Suppressor macrophage (primary cell): ENCODE results near the gene MBD3L3.
"Not testable (repeated sequence)": the region's sequence is repeated elsewhere in the genome, so short reads cannot be mapped to it uniquely, and the experiment has no call there.

Experiments used
- DNase-seq, 4 experiments: peaks; one replicate each; pipeline ENCODE4 v3.0.0-alpha.2; 2020 to 2022

The MBD3L3 gene

DNA sequence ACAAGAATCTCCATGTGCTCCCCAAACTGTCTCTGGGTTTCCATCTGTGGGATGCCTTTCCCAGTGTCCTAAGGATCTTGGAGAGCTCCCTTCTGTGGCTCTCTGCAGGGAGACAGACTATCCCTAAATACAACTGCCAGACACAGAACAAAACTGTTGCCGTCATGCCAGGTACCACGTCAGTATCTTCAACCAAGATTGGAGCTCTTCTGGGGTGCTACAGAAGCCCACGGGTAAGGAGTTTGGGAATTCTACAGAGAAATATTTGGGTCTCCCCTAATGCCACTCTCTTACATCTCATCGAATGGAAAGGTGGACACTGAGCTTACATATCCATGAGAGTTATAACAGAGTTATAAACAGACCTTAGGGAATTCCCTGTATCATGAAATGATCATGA is 4.9 kb upstream of the MBD3L3 start:
- no peak for DNase-seq

DNA sequence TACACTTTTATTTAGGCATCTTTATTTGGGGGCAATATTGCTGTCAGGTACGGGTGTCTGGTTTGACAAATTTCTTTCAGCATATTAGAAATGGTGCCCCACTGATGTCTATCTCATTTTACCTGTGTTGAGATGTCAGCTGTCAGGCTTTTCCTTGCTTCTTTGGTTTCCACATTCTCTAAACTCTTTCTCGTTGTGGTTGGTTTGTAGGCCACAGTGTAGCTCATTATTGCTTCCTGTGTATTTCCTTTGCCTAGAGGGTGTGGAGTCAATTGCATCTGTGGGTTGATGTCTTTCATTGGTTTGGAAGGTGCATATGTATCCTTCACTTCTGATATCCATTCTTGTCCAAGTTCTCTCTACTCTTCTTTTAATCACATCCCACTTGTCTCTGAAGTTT is 1.5 kb upstream of the MBD3L3 start:
- not testable (repeated sequence) for DNase-seq

GRCh38 chr19:7056371-7056770 is 2.1 kb downstream of the MBD3L3 start:
- not testable (repeated sequence) for DNase-seq

GRCh38 chr19:7055679-7056078 is 2.8 kb downstream of the MBD3L3 start:
- not testable (repeated sequence) for DNase-seq

- DNase-seq = not testable (repeated sequence)
These were observed 3.7 kb downstream of the MBD3L3 start for GRCh38 chr19:7054635-7055368.

GRCh38 chr19:7052896-7053295 is 5.6 kb downstream of the MBD3L3 start:
- not testable (repeated sequence) for DNase-seq

- not testable (repeated sequence) for DNase-seq
These were observed 7.1 kb downstream of the MBD3L3 start for GRCh38 chr19:7051421-7051820.

GRCh38 chr19:7049021-7049420 is 9.5 kb downstream of the MBD3L3 start, which contains the start of gene MBD3L2:
MBD3L2 (plus strand) TSS chr19:7049321; CDS start chr19:7049374, 53 bp downstream.
- DNase-seq = not testable (repeated sequence)

- DNase-seq = not testable (repeated sequence)
These were observed 16.9 kb downstream of the MBD3L3 start for GRCh38 chr19:7041563-7041962.

DNA sequence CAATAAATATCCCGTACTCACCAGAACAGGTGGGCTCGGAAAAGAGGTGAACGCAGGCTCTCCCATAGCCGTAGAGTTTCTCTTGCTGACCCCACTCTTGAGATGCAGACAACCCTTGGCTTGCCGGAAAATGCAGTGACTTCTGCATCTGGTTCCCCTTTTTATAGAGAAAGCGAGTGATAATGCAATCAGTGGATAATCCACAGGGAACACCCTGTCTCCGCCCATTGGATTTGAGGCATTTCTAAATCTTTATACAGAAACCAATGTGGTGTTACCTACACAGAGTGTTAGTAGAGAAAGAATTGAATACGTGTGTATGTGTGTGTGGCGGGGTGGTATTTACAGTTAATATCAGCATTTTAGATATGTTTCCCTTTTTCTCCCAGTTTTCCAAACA is 18.4 kb downstream of the MBD3L3 start, which contains the start of gene MBD3L4:
Gene MBD3L4, minus strand, starts transcription at position 101 of the 400 bp plus-strand sequence. Its CDS starts 35 bp downstream, at position 66.
- DNase-seq = not testable (repeated sequence)

DNA sequence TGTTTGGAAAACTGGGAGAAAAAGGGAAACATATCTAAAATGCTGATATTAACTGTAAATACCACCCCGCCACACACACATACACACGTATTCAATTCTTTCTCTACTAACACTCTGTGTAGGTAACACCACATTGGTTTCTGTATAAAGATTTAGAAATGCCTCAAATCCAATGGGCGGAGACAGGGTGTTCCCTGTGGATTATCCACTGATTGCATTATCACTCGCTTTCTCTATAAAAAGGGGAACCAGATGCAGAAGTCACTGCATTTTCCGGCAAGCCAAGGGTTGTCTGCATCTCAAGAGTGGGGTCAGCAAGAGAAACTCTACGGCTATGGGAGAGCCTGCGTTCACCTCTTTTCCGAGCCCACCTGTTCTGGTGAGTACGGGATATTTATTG is 28.2 kb downstream of the MBD3L3 start, which contains the start of gene MBD3L5:
Gene MBD3L5, plus strand, starts transcription at position 301 of the 400 bp plus-strand sequence. Its CDS starts 34 bp downstream, at position 335.
- DNase-seq = not testable (repeated sequence)

GRCh38 chr19:7028790-7029189 is 29.7 kb downstream of the MBD3L3 start:
- not testable (repeated sequence) for DNase-seq

DNA sequence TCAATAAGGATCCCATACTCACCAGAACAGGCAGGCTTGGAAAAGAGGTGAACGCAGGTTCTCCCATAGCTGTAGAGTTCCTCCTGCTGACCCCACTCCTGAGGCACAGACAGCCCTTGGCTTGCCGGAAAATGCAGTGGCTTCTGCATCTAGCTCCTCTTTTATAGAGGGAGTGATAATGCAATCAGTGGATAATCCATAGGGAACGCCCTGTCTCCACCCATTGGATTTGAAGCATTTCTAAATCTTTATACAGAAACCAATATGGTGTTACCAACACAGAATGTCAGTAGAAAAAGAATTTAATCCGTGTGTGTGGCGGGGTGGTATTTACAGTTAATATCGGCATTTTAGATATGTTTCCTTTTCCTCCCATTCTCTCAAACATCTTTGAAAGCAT is 37.1 kb downstream of the MBD3L3 start, which contains the start of gene MBD3L2B:
Gene MBD3L2B, minus strand, starts transcription at position 101 of the 400 bp plus-strand sequence. Its CDS starts 34 bp downstream, at position 67.
- not testable (repeated sequence) for DNase-seq

DNA sequence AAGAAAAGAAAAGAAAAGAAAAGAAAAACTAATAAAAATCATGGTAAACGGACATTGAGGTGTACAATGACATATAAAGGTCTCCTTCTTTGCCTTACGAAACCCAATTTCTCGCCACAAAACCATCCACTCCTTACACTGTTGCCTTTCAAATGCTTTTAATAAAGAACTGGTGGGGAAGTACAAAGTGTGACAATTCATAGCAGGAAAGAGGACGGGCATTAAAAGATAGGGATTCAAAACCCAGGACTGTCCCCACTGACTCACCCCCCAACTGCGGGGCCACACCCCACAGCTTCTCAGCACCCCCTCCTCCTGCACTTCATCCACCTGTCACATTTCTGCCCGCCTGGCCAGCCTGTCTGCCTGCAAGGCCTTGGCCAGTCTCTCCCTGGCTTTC is 39.6 kb downstream of the MBD3L3 start:
- DNase-seq = no peak

DNA sequence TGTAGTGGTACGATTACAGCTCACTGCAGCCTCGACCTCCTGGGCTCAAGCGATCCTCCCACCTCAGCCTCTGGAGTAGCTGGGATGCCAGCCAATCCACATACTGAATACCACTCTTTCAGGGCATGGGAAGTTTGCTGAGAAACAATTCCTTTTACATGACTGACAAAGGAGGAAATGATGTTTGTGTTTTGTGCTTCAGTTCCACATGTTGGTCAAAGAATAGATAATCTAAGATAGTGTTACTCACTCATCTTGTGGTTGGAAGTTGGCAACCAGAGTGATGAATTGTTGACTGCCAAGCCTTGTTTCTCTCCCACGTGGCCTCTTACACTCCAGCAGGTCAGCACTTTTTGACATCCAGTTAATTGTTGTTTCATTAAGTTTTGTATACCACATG is 44.8 kb downstream of the MBD3L3 start:
- peak; percentile 67 to 90 (median 78) for DNase-seq

DNA sequence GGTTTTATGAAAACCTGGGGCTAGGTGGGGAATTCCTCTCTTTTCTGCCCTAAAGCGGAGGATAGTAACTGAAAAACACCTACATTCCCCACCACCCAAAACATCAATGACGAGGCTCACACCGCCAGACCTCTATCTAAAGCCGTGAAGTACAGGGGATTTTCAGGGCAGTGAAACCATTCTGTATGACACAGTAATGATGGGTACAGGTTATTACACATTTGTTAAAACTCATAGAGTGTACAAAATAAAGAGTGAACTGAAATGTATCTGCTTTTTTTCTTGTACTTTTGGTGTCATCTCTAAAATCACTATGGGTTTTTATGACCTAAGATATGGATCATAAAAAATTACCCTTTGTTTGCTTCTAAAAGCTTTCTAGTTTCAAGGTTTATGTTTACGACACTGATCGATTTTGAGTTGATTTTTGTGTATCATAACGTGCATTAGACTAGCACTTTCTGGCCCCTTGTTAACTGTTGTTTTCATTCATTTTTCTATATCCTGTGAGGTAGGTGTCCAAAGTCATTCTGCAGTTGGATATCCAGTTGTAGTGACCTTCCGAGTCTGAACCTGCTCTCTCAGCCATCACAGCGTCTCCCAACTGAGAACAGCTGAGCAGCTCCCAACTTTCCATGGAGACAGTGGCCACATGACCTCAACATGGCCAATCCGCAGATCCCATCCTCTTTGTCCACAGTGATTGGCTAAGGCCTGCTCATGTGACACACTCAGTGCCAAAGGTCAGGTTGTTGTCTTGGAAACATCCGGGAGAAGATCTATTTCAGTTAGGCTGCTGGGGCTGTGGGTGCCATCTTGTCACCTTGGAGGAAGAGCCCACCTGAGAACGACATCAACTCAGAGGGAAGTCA is 47.5 kb downstream of the MBD3L3 start:
- DNase-seq = no peak

GRCh38 chr19:7007859-7008258 is 50.6 kb downstream of the MBD3L3 start:
- peak in 2 of 4 experiments; percentile 44 to 54 for DNase-seq
